ENCODE results near the gene PHF21A. TPM values are rescaled to one million over a fixed set of nuclear protein-coding genes. Genes with fewer than 3 reads are reported as not detected.

The PHF21A gene
- total RNA-seq, 4 donors from 2014 or later: 8.9 to 118 (median 34.4) TPM

DNA sequence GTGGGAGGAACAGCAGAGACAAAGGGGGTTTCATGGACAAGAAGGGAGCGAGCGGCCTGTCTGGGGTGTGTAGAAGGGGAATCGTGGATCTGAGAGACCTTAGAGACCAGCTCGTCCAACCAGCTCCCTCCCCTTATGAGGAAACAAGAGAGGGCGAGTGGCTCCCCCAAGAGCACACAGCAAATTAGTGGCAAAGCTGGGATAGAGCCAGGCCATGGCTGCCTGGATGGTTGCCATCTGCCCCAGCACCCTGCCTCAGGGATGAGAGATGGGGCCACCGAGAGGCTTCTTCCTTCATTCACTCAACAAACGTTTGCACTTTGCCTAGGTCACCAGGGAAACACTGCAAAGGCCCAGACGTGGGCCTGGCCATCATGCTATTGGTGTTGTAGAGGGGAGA lies 231.7 kb downstream of the PHF21A start:
- Histone ChIP-seq H3K4me1 (peaks cover 0 to 7% (median 2%) of the 10 kb centered on the region in 4 donors), H3K27me3 (no peaks in the 10 kb centered on the region), H3K27ac (no peak overlapping the region), H3K9me3 (no peaks in the 10 kb centered on the region), H3K4me3 (no peak overlapping the region), H3K36me3 (no peaks in the 10 kb centered on the region)
- DNase-seq: no peak
- no peak for TF ChIP-seq POLR2A (IDR thresholded peaks at IDR 0.05)
- TF ChIP-seq, protein P1, sequence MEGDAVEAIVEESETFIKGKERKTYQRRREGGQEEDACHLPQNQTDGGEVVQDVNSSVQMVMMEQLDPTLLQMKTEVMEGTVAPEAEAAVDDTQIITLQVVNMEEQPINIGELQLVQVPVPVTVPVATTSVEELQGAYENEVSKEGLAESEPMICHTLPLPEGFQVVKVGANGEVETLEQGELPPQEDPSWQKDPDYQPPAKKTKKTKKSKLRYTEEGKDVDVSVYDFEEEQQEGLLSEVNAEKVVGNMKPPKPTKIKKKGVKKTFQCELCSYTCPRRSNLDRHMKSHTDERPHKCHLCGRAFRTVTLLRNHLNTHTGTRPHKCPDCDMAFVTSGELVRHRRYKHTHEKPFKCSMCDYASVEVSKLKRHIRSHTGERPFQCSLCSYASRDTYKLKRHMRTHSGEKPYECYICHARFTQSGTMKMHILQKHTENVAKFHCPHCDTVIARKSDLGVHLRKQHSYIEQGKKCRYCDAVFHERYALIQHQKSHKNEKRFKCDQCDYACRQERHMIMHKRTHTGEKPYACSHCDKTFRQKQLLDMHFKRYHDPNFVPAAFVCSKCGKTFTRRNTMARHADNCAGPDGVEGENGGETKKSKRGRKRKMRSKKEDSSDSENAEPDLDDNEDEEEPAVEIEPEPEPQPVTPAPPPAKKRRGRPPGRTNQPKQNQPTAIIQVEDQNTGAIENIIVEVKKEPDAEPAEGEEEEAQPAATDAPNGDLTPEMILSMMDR (IDR thresholded peaks at IDR 0.05): no peak

- no peaks in the 10 kb centered on the region for H3K9me3 ChIP-seq
- TF ChIP-seq POLR2A (IDR thresholded peaks at IDR 0.05): no peak
- TF ChIP-seq, protein P1 (IDR thresholded peaks at IDR 0.05): no peak
- peaks cover 0 to 3% (median 0%) of the 10 kb centered on the region in 3 donors for H3K36me3 ChIP-seq
- H3K4me3 ChIP-seq: no peak overlapping the region
- DNase-seq: no peak
- peaks cover 0 to 7% (median 2%) of the 10 kb centered on the region in 4 donors for H3K4me1 ChIP-seq
- no peak overlapping the region for H3K27ac ChIP-seq
- H3K27me3 ChIP-seq: no peaks in the 10 kb centered on the region
Observed at GRCh38 chr11:45887587-45887986, 233.7 kb downstream of the PHF21A start.

GRCh38 chr11:45886816-45887520 lies 234.3 kb downstream of the PHF21A start:
- Histone ChIP-seq H3K27me3 (no peaks in the 10 kb centered on the region), H3K4me3 (no peak overlapping the region), H3K36me3 (peaks cover 0 to 8% (median 0%) of the 10 kb centered on the region in 3 donors), H3K27ac (no peak overlapping the region), H3K9me3 (no peaks in the 10 kb centered on the region), H3K4me1 (peaks cover 0 to 7% (median 2%) of the 10 kb centered on the region in 4 donors)
- DNase-seq: no peak
- TF ChIP-seq, protein P1 (IDR thresholded peaks at IDR 0.05): no peak

- no peaks in the 10 kb centered on the region for H3K9me3 ChIP-seq
- no peak for DNase-seq
- no peak overlapping the region for H3K27ac ChIP-seq
- TF ChIP-seq, protein P1 (IDR thresholded peaks at IDR 0.05): no peak
- TF ChIP-seq POLR2A (IDR thresholded peaks at IDR 0.05): no peak
- H3K27me3 ChIP-seq: no peaks in the 10 kb centered on the region
- peaks cover 0 to 7% (median 2%) of the 10 kb centered on the region in 4 donors for H3K4me1 ChIP-seq
- peak overlapping the region; percentile 40 to 73 (median 60) for H3K4me3 ChIP-seq
- peaks cover 0 to 17% (median 0%) of the 10 kb centered on the region in 3 donors for H3K36me3 ChIP-seq
Observed at GRCh38 chr11:45885921-45886721, 235.1 kb downstream of the PHF21A start.

DNA sequence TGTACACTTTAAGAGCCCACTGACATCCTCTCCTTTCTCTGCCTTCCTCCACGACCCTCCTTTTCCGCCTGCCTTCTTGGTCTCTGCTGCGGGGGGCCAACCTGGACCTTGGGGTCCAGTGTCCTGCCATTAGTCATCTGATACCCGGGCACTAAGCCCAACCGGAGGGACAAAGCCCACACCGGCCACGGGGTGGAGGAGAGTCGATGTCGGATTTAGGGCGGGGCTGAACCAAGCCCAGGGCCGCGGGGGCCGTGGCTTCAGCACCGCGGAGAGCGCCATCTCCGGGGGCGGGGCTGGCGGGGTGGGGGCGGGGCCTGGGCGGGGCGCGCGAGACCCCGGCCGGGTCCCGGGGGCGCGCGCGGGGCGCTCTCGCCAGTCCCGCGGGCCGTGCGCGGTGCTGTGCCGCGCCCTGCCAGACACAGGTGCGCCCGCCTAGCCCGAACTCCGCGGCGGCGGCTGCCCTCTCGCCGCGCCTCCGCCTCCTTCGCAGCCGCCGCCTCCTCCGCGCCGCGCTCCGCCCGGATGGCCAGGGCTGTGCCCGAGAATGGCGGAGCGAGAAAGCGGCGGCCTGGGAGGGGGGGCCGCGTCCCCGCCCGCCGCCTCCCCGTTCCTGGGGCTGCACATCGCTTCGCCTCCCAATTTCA lies 235.9 kb downstream of the PHF21A start, which contains the start of gene MAPK8IP1:
TSS of gene MAPK8IP1 (plus strand) at position 378 of the 647 bp plus-strand sequence. CDS start at position 548, 170 bp downstream.
- Histone ChIP-seq H3K9me3 (no peaks in the 10 kb centered on the region), H3K4me1 (peaks cover 0 to 11% (median 4%) of the 10 kb centered on the region in 4 donors), H3K27me3 (no peaks in the 10 kb centered on the region), H3K27ac (no peak within 1 kb of the TSS), H3K4me3 (peak within 1 kb of the TSS; percentile 40 to 73 (median 60)), H3K36me3 (peaks cover 0 to 24% (median 0%) of the 10 kb centered on the region in 3 donors)
- TF ChIP-seq POLR2A (IDR thresholded peaks at IDR 0.05): no peak
- peak; percentile 26 to 76 (median 65) for DNase-seq
